HepG2 (cell line): ENCODE measurements around the gene FAM131C. TPM values are rescaled to one million over a fixed set of nuclear protein-coding genes. Genes with fewer than 3 reads are reported as not detected.

Experiments used
- EHMT2 ChIP-seq: fragments of 200-600 bp; sonication (generic); IDR thresholded peaks from 2 replicates; pipeline ENCODE4 v1.7.0; 2017; ENCODE audit warnings: antibody characterized with exemption, low read depth, low read length, borderline replicate concordance
- MEF2D ChIP-seq: sonication (generic); formaldehyde crosslinking; IDR thresholded peaks from 2 replicates; pipeline ENCODE4 v1.5.1; 2020; ENCODE audit warnings: mild to moderate bottlenecking, missing genetic modification reagents
- NCOR1 ChIP-seq: fragments of 200-600 bp; sonication (generic); IDR thresholded peaks from 2 replicates; pipeline ENCODE4 v1.7.0; 2017; ENCODE audit warnings: antibody characterized with exemption, low read length, borderline replicate concordance
- RBM39 ChIP-seq: fragments of 200-400 bp; formaldehyde crosslinking; IDR thresholded peaks from one replicate; pipeline ENCODE4 v1.6.1; 2018; ENCODE audit warnings: antibody characterized with exemption, mild to moderate bottlenecking, low read depth, low read length; ENCODE audit not compliant: poor library complexity, severe bottlenecking
- TAF15 ChIP-seq: fragments of 200-400 bp; formaldehyde crosslinking; IDR thresholded peaks from one replicate; pipeline ENCODE4 v1.6.1; 2018; ENCODE audit warnings: mild to moderate bottlenecking, low read depth, low read length; ENCODE audit not compliant: poor library complexity, severe bottlenecking
- TRIM24 ChIP-seq: sonication (generic); formaldehyde crosslinking; IDR thresholded peaks from 2 replicates; pipeline ENCODE4 v1.8.0; 2022; ENCODE audit warnings: mild to moderate bottlenecking, missing genetic modification reagents
- YEATS2 ChIP-seq: sonication (generic); formaldehyde crosslinking; IDR thresholded peaks from 2 replicates; pipeline ENCODE4 v1.4.0; 2020; ENCODE audit warnings: missing genetic modification reagents, borderline replicate concordance
- ZKSCAN1 ChIP-seq: fragments of 150-350 bp; IDR thresholded peaks from 2 replicates; pipeline ENCODE4 v1.6.1; 2014; ENCODE audit warnings: low read length
- ZNF101 ChIP-seq: sonication (generic); formaldehyde crosslinking; IDR thresholded peaks from 2 replicates; pipeline ENCODE4 v1.4.0; 2020; ENCODE audit warnings: mild to moderate bottlenecking, low read depth, missing genetic modification reagents, borderline replicate concordance
- ZNF317 ChIP-seq: sonication (generic); formaldehyde crosslinking; IDR thresholded peaks from 2 replicates; pipeline ENCODE4 v1.5.0; 2020; ENCODE audit warnings: mild to moderate bottlenecking, missing genetic modification reagents
- ZNF550 ChIP-seq: sonication (generic); formaldehyde crosslinking; IDR thresholded peaks from 2 replicates; pipeline ENCODE4 v1.4.0; 2020; ENCODE audit warnings: mild to moderate bottlenecking, missing genetic modification reagents, borderline replicate concordance
- polyA plus RNA-seq, 8 experiments: library from polyadenylated mRNA; depleted of rRNA in 3 of 8; stranded (reverse) in 7 of 8; unstranded in 1 of 8; fragments of >200 nt; fragmentation: Illumina TruSeq in 4 of 8; extraction: Trizol in 4 of 8; gene quantifications; 2 replicates each; pipeline versions ENCODE4 v1.2.1 to v1.2.3, GENCODE V29; 2011 to 2016; ENCODE audit warnings: low read depth in 4 of 8, missing spikeins in 1 of 8, mixed read lengths in 1 of 8; ENCODE audit not compliant: insufficient read depth in 1 of 8
- total RNA-seq, 5 experiments: library from RNA; depleted of rRNA; stranded (reverse); fragments of >200 nt; fragmentation: Illumina TruSeq; extraction: Trizol; gene quantifications; 2 replicates each; pipeline ENCODE4 v1.2.3, GENCODE V29; 2016; ENCODE audit warnings: low read depth in 1 of 5
- TF ChIP-seq, protein P1 (sequence below): sonication (generic); formaldehyde crosslinking; IDR thresholded peaks from 2 replicates; pipeline ENCODE4 v1.8.0; 2023; ENCODE audit warnings: mild to moderate bottlenecking, missing genetic modification reagents
- TF ChIP-seq, protein P2 (sequence below): sonication (generic); formaldehyde crosslinking; IDR thresholded peaks from 2 replicates; pipeline ENCODE4 v1.4.0; 2020; ENCODE audit warnings: missing genetic modification reagents
- TF ChIP-seq, protein P3 (sequence below): sonication (generic); formaldehyde crosslinking; conservative IDR thresholded peaks from 2 replicates; pipeline ENCODE4 v1.8.1; 2023; ENCODE audit warnings: missing genetic modification reagents
- TF ChIP-seq, protein P4 (sequence below): IDR thresholded peaks from 2 replicates; pipeline ENCODE4 v1.4.0; 2020; ENCODE audit warnings: mild to moderate bottlenecking, missing genetic modification reagents
- TF ChIP-seq, protein P5 (sequence below): sonication (generic); formaldehyde crosslinking; IDR thresholded peaks from 2 replicates; pipeline ENCODE4 v1.5.0; 2020; ENCODE audit warnings: mild to moderate bottlenecking, missing genetic modification reagents

Gene FAM131C
- total and polyA plus RNA-seq, 2 of the 13 experiments (the other 11 are each of a cell fraction or from before 2014, with no cell fraction given), result 0.07 TPM; not detected in 1

DNA sequence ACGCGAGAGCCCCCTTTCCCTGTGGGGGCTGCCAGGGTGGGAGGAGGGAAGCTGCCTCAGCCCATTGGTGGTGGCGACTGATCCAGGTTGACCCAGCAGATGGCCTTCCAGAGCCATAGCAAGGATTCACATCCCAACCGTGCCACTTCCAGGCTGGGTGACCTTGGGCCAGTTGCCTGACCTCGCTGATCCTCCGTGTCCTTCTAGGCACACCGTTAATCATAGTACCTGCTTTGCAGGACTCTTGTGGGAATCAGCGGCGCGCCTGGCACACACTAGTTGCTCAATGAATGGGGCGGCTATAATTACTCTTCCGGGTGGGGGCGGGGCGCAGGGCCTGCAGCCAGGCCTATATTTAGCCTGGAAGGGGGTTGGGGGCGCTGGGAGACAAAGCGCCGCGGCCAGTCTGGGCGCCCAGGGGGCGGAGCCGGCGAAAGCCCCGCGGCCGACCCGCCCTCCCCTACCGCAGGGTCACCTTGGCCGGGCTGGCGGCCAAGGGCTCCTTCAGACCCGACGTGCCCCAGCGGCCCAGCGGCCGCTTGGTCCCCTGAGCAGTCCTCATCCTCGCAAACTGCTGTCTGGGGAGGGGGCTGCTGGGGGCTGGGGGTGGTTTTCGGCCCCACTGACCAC is 60.7 kb downstream of the FAM131C start (continued):
- TF ChIP-seq, protein P1, sequence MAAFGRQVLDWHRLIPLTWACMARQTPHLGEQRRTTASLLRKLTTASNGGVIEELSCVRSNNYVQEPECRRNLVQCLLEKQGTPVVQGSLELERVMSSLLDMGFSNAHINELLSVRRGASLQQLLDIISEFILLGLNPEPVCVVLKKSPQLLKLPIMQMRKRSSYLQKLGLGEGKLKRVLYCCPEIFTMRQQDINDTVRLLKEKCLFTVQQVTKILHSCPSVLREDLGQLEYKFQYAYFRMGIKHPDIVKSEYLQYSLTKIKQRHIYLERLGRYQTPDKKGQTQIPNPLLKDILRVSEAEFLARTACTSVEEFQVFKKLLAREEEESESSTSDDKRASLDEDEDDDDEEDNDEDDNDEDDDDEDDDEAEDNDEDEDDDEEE (CRISPR knock-in tag), result no peak
- no peak for TF ChIP-seq TAF15
- no peak for TF ChIP-seq RBM39
- TF ChIP-seq ZKSCAN1, result no peak
- TF ChIP-seq, protein P2, sequence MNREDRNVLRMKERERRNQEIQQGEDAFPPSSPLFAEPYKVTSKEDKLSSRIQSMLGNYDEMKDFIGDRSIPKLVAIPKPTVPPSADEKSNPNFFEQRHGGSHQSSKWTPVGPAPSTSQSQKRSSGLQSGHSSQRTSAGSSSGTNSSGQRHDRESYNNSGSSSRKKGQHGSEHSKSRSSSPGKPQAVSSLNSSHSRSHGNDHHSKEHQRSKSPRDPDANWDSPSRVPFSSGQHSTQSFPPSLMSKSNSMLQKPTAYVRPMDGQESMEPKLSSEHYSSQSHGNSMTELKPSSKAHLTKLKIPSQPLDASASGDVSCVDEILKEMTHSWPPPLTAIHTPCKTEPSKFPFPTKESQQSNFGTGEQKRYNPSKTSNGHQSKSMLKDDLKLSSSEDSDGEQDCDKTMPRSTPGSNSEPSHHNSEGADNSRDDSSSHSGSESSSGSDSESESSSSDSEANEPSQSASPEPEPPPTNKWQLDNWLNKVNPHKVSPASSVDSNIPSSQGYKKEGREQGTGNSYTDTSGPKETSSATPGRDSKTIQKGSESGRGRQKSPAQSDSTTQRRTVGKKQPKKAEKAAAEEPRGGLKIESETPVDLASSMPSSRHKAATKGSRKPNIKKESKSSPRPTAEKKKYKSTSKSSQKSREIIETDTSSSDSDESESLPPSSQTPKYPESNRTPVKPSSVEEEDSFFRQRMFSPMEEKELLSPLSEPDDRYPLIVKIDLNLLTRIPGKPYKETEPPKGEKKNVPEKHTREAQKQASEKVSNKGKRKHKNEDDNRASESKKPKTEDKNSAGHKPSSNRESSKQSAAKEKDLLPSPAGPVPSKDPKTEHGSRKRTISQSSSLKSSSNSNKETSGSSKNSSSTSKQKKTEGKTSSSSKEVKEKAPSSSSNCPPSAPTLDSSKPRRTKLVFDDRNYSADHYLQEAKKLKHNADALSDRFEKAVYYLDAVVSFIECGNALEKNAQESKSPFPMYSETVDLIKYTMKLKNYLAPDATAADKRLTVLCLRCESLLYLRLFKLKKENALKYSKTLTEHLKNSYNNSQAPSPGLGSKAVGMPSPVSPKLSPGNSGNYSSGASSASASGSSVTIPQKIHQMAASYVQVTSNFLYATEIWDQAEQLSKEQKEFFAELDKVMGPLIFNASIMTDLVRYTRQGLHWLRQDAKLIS (CRISPR knock-in tag), result no peak
- no peak for TF ChIP-seq ZNF317 (CRISPR knock-in tag)
- TF ChIP-seq, protein P3, sequence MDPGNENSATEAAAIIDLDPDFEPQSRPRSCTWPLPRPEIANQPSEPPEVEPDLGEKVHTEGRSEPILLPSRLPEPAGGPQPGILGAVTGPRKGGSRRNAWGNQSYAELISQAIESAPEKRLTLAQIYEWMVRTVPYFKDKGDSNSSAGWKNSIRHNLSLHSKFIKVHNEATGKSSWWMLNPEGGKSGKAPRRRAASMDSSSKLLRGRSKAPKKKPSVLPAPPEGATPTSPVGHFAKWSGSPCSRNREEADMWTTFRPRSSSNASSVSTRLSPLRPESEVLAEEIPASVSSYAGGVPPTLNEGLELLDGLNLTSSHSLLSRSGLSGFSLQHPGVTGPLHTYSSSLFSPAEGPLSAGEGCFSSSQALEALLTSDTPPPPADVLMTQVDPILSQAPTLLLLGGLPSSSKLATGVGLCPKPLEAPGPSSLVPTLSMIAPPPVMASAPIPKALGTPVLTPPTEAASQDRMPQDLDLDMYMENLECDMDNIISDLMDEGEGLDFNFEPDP (CRISPR knock-in tag), result no peak
- no peak for TF ChIP-seq YEATS2 (CRISPR knock-in tag)
- peak; percentile 98 for TF ChIP-seq MEF2D
- no peak for TF ChIP-seq TRIM24 (CRISPR knock-in tag)
- TF ChIP-seq, protein P4, sequence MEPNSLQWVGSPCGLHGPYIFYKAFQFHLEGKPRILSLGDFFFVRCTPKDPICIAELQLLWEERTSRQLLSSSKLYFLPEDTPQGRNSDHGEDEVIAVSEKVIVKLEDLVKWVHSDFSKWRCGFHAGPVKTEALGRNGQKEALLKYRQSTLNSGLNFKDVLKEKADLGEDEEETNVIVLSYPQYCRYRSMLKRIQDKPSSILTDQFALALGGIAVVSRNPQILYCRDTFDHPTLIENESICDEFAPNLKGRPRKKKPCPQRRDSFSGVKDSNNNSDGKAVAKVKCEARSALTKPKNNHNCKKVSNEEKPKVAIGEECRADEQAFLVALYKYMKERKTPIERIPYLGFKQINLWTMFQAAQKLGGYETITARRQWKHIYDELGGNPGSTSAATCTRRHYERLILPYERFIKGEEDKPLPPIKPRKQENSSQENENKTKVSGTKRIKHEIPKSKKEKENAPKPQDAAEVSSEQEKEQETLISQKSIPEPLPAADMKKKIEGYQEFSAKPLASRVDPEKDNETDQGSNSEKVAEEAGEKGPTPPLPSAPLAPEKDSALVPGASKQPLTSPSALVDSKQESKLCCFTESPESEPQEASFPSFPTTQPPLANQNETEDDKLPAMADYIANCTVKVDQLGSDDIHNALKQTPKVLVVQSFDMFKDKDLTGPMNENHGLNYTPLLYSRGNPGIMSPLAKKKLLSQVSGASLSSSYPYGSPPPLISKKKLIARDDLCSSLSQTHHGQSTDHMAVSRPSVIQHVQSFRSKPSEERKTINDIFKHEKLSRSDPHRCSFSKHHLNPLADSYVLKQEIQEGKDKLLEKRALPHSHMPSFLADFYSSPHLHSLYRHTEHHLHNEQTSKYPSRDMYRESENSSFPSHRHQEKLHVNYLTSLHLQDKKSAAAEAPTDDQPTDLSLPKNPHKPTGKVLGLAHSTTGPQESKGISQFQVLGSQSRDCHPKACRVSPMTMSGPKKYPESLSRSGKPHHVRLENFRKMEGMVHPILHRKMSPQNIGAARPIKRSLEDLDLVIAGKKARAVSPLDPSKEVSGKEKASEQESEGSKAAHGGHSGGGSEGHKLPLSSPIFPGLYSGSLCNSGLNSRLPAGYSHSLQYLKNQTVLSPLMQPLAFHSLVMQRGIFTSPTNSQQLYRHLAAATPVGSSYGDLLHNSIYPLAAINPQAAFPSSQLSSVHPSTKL (CRISPR knock-in tag), result no peak
- TF ChIP-seq, protein P5, sequence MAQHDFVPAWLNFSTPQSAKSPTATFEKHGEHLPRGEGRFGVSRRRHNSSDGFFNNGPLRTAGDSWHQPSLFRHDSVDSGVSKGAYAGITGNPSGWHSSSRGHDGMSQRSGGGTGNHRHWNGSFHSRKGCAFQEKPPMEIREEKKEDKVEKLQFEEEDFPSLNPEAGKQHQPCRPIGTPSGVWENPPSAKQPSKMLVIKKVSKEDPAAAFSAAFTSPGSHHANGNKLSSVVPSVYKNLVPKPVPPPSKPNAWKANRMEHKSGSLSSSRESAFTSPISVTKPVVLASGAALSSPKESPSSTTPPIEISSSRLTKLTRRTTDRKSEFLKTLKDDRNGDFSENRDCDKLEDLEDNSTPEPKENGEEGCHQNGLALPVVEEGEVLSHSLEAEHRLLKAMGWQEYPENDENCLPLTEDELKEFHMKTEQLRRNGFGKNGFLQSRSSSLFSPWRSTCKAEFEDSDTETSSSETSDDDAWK (CRISPR knock-in tag), result no peak
- peak; percentile 45; the same call in 1 of the 2 replicates for TF ChIP-seq NCOR1
- TF ChIP-seq ZNF550 (CRISPR knock-in tag), result no peak
- no peak for TF ChIP-seq EHMT2
- no peak for TF ChIP-seq ZNF101
